OCI-LY3 (cell line): ENCODE measurements around the gene FBXO40.

Experiments
- H2AFZ ChIP-seq: fragments of 200-600, 300-600 bp; shearing (Covaris generic); 2 replicates; pipeline ENCODE4 v1.6.0; 2014; ENCODE audit warnings: antibody characterized with exemption, low read depth, low read length
- H3K27ac ChIP-seq: fragments of 200-600, 300-600 bp; sonication (generic); 2 replicates; pipeline ENCODE4 v1.5.1; 2014; ENCODE audit warnings: mild to moderate bottlenecking, low read length, moderate library complexity, mixed read lengths
- H3K27me3 ChIP-seq: fragments of 200-600, 300-600 bp; sonication (generic); 2 replicates; pipeline ENCODE4 v1.6.1; 2014; ENCODE audit warnings: low read depth, low read length, mixed read lengths
- H3K36me3 ChIP-seq: fragments of 200-600, 300-600 bp; sonication (generic); replicated peaks from 2 replicates; pipeline ENCODE3; 2014; ENCODE audit warnings: low read depth, low read length, mixed read lengths
- H3K4me1 ChIP-seq: fragments of 300-600, 200-600 bp; sonication (generic); 2 replicates; pipeline ENCODE4 v1.6.1; 2014; ENCODE audit warnings: low read length, mixed read lengths
- H3K4me2 ChIP-seq: fragments of 200-600, 300-600 bp; sonication (generic); 2 replicates; pipeline ENCODE4 v1.6.1; 2014; ENCODE audit warnings: low read length, mixed read lengths
- H3K4me3 ChIP-seq: fragments of 300-600, 200-600 bp; sonication (generic); 2 replicates; pipeline ENCODE4 v1.5.1; 2014; ENCODE audit warnings: antibody characterized with exemption, mild to moderate bottlenecking, low read length, moderate library complexity
- H3K79me2 ChIP-seq: fragments of 300-600, 200-600 bp; shearing (Covaris generic); 2 replicates; pipeline ENCODE4 v1.6.1; 2014; ENCODE audit warnings: mild to moderate bottlenecking, low read length, mixed read lengths
- H3K9ac ChIP-seq: fragments of 300-600, 200-600 bp; shearing (Covaris generic); 2 replicates; pipeline ENCODE4 v1.6.0; 2014; ENCODE audit warnings: mild to moderate bottlenecking, low read length, moderate library complexity
- H3K9me3 ChIP-seq: fragments of 200-600, 300-600 bp; shearing (Covaris generic); 2 replicates; pipeline ENCODE4 v1.6.1; 2014; ENCODE audit warnings: low read length, mixed read lengths; ENCODE audit not compliant: insufficient read depth
- H4K20me1 ChIP-seq: fragments of 200-600, 300-600 bp; sonication (generic); 2 replicates; pipeline ENCODE4 v1.6.1; 2016; ENCODE audit warnings: low read length, mixed read lengths; ENCODE audit not compliant: insufficient read depth
- EZH2phosphoT487 ChIP-seq: fragments of 200-600 bp; shearing (Covaris generic); IDR thresholded peaks from 2 replicates; pipeline ENCODE4 v1.6.1; 2018; ENCODE audit warnings: antibody characterized with exemption, mixed run types, low read depth
- TF ChIP-seq, protein P1 (sequence below): fragments of 200-600, 300-600 bp; sonication (generic); IDR thresholded peaks from 2 replicates; pipeline ENCODE4 v1.5.1; 2014; ENCODE audit warnings: antibody characterized with exemption, low read length, low read depth

The FBXO40 gene

GRCh38 chr3:121592856-121593702, at the start of gene FBXO40:
Gene FBXO40, plus strand, starts transcription at chr3:121593379. Its CDS starts 27,197 bp downstream, at chr3:121620576.
- H3K79me2 ChIP-seq, result no peaks in the 10 kb centered on the region
- no peaks in the 10 kb centered on the region for H3K36me3 ChIP-seq
- H3K4me3 ChIP-seq, result peak within 1 kb of the TSS; percentile 22
- peak within 1 kb of the TSS; percentile 50 for H3K4me2 ChIP-seq
- TF ChIP-seq EZH2phosphoT487, result no peak
- TF ChIP-seq, protein P1, sequence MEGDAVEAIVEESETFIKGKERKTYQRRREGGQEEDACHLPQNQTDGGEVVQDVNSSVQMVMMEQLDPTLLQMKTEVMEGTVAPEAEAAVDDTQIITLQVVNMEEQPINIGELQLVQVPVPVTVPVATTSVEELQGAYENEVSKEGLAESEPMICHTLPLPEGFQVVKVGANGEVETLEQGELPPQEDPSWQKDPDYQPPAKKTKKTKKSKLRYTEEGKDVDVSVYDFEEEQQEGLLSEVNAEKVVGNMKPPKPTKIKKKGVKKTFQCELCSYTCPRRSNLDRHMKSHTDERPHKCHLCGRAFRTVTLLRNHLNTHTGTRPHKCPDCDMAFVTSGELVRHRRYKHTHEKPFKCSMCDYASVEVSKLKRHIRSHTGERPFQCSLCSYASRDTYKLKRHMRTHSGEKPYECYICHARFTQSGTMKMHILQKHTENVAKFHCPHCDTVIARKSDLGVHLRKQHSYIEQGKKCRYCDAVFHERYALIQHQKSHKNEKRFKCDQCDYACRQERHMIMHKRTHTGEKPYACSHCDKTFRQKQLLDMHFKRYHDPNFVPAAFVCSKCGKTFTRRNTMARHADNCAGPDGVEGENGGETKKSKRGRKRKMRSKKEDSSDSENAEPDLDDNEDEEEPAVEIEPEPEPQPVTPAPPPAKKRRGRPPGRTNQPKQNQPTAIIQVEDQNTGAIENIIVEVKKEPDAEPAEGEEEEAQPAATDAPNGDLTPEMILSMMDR, result peak; percentile 54
- peaks cover 19% of the 10 kb centered on the region for H3K4me1 ChIP-seq
- no peaks in the 10 kb centered on the region for H3K27me3 ChIP-seq
- no peak within 1 kb of the TSS for H3K27ac ChIP-seq
- H2AFZ ChIP-seq, result peak within 1 kb of the TSS; percentile 48
- no peaks in the 10 kb centered on the region for H3K9me3 ChIP-seq
- H4K20me1 ChIP-seq, result no peaks in the 10 kb centered on the region
- H3K9ac ChIP-seq, result peak within 1 kb of the TSS; percentile 3; the same call in 1 of the 2 replicates

GRCh38 chr3:121545049-121545573, 48.1 kb upstream of the FBXO40 start:
- H3K4me1 ChIP-seq, result peaks cover 34% of the 10 kb centered on the region
- peak overlapping the region; percentile 98 for H3K27ac ChIP-seq
- H3K4me3 ChIP-seq, result peak overlapping the region; percentile 95
- no peaks in the 10 kb centered on the region for H3K27me3 ChIP-seq
- no peaks in the 10 kb centered on the region for H4K20me1 ChIP-seq
- no peak for TF ChIP-seq EZH2phosphoT487
- TF ChIP-seq, protein P1, result no peak
- peaks cover 31% of the 10 kb centered on the region for H3K36me3 ChIP-seq
- H2AFZ ChIP-seq, result no peak overlapping the region
- peak overlapping the region; percentile 72 for H3K4me2 ChIP-seq
- peaks cover 56% of the 10 kb centered on the region for H3K79me2 ChIP-seq
- peak overlapping the region; percentile 91 for H3K9ac ChIP-seq
- H3K9me3 ChIP-seq, result no peaks in the 10 kb centered on the region

DNA sequence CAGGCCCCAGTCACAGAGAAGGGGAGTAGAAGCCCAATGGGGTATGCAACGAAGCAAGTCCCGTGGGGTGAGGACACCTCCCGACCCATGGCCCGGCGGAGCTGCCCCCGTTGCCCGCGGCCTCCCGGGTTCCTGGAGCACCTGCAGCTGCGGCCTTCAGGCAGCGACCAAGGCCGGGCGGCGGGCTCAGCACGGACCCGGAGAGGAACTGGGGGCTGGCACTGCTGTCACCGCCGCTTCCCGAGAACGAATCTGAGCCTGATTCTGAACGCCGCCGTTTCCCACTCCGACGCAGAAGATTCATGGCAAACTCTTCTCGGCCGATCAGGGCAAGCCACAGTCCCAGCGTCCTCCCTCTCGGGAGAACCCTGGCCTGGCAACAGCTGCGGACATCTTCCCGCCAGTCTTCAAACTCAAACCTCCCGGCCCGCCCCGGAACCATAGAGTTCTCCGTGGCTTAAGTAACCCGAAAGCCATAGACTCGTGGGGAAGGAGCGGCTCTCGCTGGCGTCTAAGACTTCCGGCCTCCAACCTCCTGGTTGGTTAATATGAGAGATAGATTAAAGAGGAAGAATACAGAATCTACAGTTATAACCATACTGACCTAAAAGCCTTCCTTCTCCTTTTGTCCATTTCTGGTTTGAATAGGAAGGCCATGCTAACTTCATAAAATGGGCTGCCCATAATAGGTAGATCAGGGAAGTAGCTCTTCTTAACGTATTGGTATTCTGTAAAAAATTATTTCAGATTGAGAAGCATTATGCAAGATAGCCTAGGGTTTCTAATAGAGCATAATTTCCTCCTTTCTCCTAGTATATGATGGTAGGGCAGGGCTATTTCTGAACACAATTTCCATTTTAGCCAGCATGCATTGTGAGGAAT, 47.4 kb upstream of the FBXO40 start, which contains the start of gene POLQ:
POLQ (minus strand) TSS at position 415 of the 882 bp plus-strand sequence; CDS start at position 304, 111 bp downstream.
- Histone ChIP-seq H3K4me1 (peaks cover 36% of the 10 kb centered on the region), H3K27me3 (no peaks in the 10 kb centered on the region), H3K9me3 (no peaks in the 10 kb centered on the region), H3K4me3 (peak within 1 kb of the TSS; percentile 95), H3K9ac (peak within 1 kb of the TSS; percentile 91), H3K79me2 (peaks cover 50% of the 10 kb centered on the region), H3K27ac (peak within 1 kb of the TSS; percentile 98), H2AFZ (peak within 1 kb of the TSS; percentile 72), H3K4me2 (peak within 1 kb of the TSS; percentile 99), H3K36me3 (peaks cover 26% of the 10 kb centered on the region), H4K20me1 (no peaks in the 10 kb centered on the region)
- TF ChIP-seq EZH2phosphoT487, result no peak
- TF ChIP-seq, protein P1, result no peak
